H1 (cell line): ENCODE measurements around the gene KCNJ4. TPM values are rescaled to one million over a fixed set of nuclear protein-coding genes. Genes with fewer than 3 reads are reported as not detected.

Source experiments
- ATF2 ChIP-seq: IDR thresholded peaks from 2 replicates; pipeline ENCODE4 v1.6.1; 2012; ENCODE audit warnings: low read length, inconsistent platforms
- BRCA1 ChIP-seq: IDR thresholded peaks from 2 replicates; pipeline ENCODE4 v1.6.1; 2012; ENCODE audit warnings: low read depth, low read length, improper control_type of control experiment
- CEBPB ChIP-seq: IDR thresholded peaks from 2 replicates; pipeline ENCODE4 v1.6.1; 2012; ENCODE audit warnings: low read depth, low read length
- CHD1 ChIP-seq: IDR thresholded peaks from 2 replicates; pipeline ENCODE4 v1.6.1; 2012; ENCODE audit warnings: low read depth, low read length, improper control_type of control experiment
- CHD2 ChIP-seq: IDR thresholded peaks from 2 replicates; pipeline ENCODE4 v1.6.1; 2012; ENCODE audit warnings: low read length, improper control_type of control experiment
- CREB1 ChIP-seq: IDR thresholded peaks from 2 replicates; pipeline ENCODE4 v1.6.1; 2012; ENCODE audit warnings: inconsistent platforms
- CTCF ChIP-seq, 3 experiments: IDR thresholded peaks; 1 replicate in 2 of 3; 2 replicates in 1 of 3; pipeline versions ENCODE4 v1.5.1 to v1.6.1; 2011; ENCODE audit warnings: low read length in 3 of 3, mild to moderate bottlenecking in 3 of 3, inconsistent platforms in 2 of 3, low read depth in 1 of 3, moderate library complexity in 1 of 3; ENCODE audit not compliant: insufficient read depth in 1 of 3; ENCODE audit errors: control extremely low read depth in 1 of 3
- EGR1 ChIP-seq: IDR thresholded peaks from 2 replicates; pipeline ENCODE4 v1.6.1; 2011; ENCODE audit warnings: low read depth, low read length, borderline replicate concordance
- GABPA ChIP-seq: IDR thresholded peaks from 2 replicates; pipeline ENCODE4 v1.6.1; 2011; ENCODE audit warnings: mild to moderate bottlenecking, low read length, moderate library complexity, borderline replicate concordance; ENCODE audit not compliant: insufficient read depth
- GTF2F1 ChIP-seq: IDR thresholded peaks from 2 replicates; pipeline ENCODE4 v1.6.1; 2012; ENCODE audit warnings: low read depth, low read length, improper control_type of control experiment, borderline replicate concordance
- MAFK ChIP-seq: IDR thresholded peaks from 2 replicates; pipeline ENCODE4 v1.6.1; 2012; ENCODE audit warnings: low read depth, mild to moderate bottlenecking, improper control_type of control experiment, low read length
- NANOG ChIP-seq: IDR thresholded peaks from 2 replicates; pipeline ENCODE4 v1.6.1; 2011; ENCODE audit warnings: low read length, low read depth, mild to moderate bottlenecking, inconsistent platforms; ENCODE audit not compliant: insufficient read depth, poor library complexity, severe bottlenecking
- RAD21 ChIP-seq, 2 experiments: IDR thresholded peaks in 1 of 2; conservative IDR thresholded peaks in 1 of 2; 2 replicates each; pipeline ENCODE4 v1.6.1; 2011; ENCODE audit warnings: low read depth in 2 of 2, low read length in 2 of 2, improper control_type of control experiment in 1 of 2, inconsistent platforms in 1 of 2, mild to moderate bottlenecking in 1 of 2, moderate library complexity in 1 of 2
- RBBP5 ChIP-seq: IDR thresholded peaks from 2 replicates; pipeline ENCODE4 v1.7.1; 2012; ENCODE audit warnings: low read depth, mild to moderate bottlenecking, inconsistent platforms, low read length, moderate library complexity, borderline replicate concordance
- RNF2 ChIP-seq: fragments of 200-900, 300-1000 bp; sonication (generic); IDR thresholded peaks from 2 replicates; pipeline ENCODE4 v1.7.1; 2016; ENCODE audit warnings: borderline replicate concordance, low read depth, mild to moderate bottlenecking, antibody characterized with exemption, low read length; ENCODE audit not compliant: poor library complexity, severe bottlenecking; ENCODE audit errors: missing control alignments
- RXRA ChIP-seq: IDR thresholded peaks from 2 replicates; pipeline ENCODE4 v1.6.1; 2011; ENCODE audit warnings: low read depth, mild to moderate bottlenecking, low read length, moderate library complexity; ENCODE audit not compliant: insufficient read depth
- SAP30 ChIP-seq: fragments of 300-600 bp; sonication (generic); IDR thresholded peaks from 2 replicates; pipeline ENCODE4 v1.7.1; 2012; ENCODE audit warnings: low read length, moderate library complexity, mild to moderate bottlenecking, inconsistent platforms; ENCODE audit not compliant: insufficient read depth, insufficient replicate concordance
- TEAD4 ChIP-seq: IDR thresholded peaks from 2 replicates; pipeline ENCODE4 v1.6.1; 2012; ENCODE audit warnings: low read depth, low read length, inconsistent platforms, mixed read lengths
- USF2 ChIP-seq: IDR thresholded peaks from 2 replicates; pipeline ENCODE4 v1.6.1; 2011; ENCODE audit warnings: low read length, improper control_type of control experiment
- polyA plus RNA-seq, 7 experiments: library from polyadenylated mRNA; depleted of rRNA in 3 of 7; stranded (reverse) in 5 of 7; unstranded in 2 of 7; fragments of >200 nt in 5 of 7; fragments of 200-250 nt in 2 of 7; gene quantifications; 1 replicate in 5 of 7; 2 replicates in 1 of 7; 4 replicates in 1 of 7; pipeline versions ENCODE4 v1.2.1 to v1.2.3, GENCODE V29; 2011 to 2013; ENCODE audit warnings: missing spikeins in 2 of 7, mixed read lengths in 2 of 7
- total RNA-seq: library from RNA; stranded (reverse); fragmentation: NEBNext Ultra II Directional; extraction: Animal tissue kit (Norgen Biotek cat#: 25700); gene quantifications from 2 replicates; pipeline ENCODE4 v1.2.1, GENCODE V29; 2021

Gene KCNJ4
- total and polyA plus RNA-seq, 2 of the 8 experiments (the other 6 are each of a cell fraction or from before 2014, with no cell fraction given): 1.4 to 2.2 TPM

- TF ChIP-seq CREB1 (no peak), ATF2 (no peak), GTF2F1 (no peak), RXRA (no peak), USF2 (no peak), RAD21 (IDR thresholded peaks at IDR 0.05 in 1 of 2, conservative IDR thresholded peaks at IDR 0.05 in 1 of 2; ENCODE audit: low read depth in 2 of 2, low read length in 2 of 2) (no peak), CHD1 (no peak), RNF2 (no peak), SAP30 (no peak), CTCF (IDR thresholded peaks at IDR 0.05; ENCODE audit: control extremely low read depth in 1 of 3, insufficient read depth in 1 of 3, low read depth in 1 of 3, low read length in 3 of 3) (no peak), GABPA (peak; percentile 7; the same call in 1 of the 2 replicates), CHD2 (no peak), CEBPB (no peak), EGR1 (peak; percentile 94), BRCA1 (no peak), TEAD4 (no peak), NANOG (no peak), MAFK (no peak), RBBP5 (no peak)
These were observed 13.0 kb upstream of the KCNJ4 start, which contains the start of gene KDELR3 (continued) for GRCh38 chr22:38467904-38468442.
